HS-5 (cell line): ENCODE measurements around the gene NENF.
"Not testable (repeated sequence)": the region's sequence is repeated elsewhere in the genome, so short reads cannot be mapped to it uniquely, and the experiment has no call there.

ENCODE experiments used
- DNase-seq: peaks from one replicate; pipeline ENCODE4 v3.0.0-alpha.2; 2012; ENCODE audit warnings: low read depth

NENF gene

GRCh38 chr1:212460376-212460775 is 27.7 kb downstream of the NENF start:
- no peak for DNase-seq

GRCh38 chr1:212461916-212462660 is 29.4 kb downstream of the NENF start:
- no peak for DNase-seq

GRCh38 chr1:212463565-212464285 is 31.0 kb downstream of the NENF start:
- no peak for DNase-seq

- no peak for DNase-seq
These were observed 32.6 kb downstream of the NENF start for GRCh38 chr1:212465311-212465710.

- DNase-seq: no peak
These were observed 33.7 kb downstream of the NENF start for GRCh38 chr1:212466437-212466836.

- DNase-seq: no peak
These were observed 34.4 kb downstream of the NENF start for GRCh38 chr1:212466898-212467650.

GRCh38 chr1:212467843-212468482 is 35.2 kb downstream of the NENF start:
- no peak for DNase-seq

GRCh38 chr1:212470059-212470458 is 37.3 kb downstream of the NENF start:
- peak; percentile 84 for DNase-seq

- DNase-seq: no peak
These were observed 38.6 kb downstream of the NENF start for GRCh38 chr1:212471286-212471685.

GRCh38 chr1:212471891-212472675 is 39.4 kb downstream of the NENF start:
- no peak for DNase-seq

GRCh38 chr1:212473729-212474128 is 41.0 kb downstream of the NENF start:
- no peak for DNase-seq

- no peak for DNase-seq
These were observed 42.4 kb downstream of the NENF start for GRCh38 chr1:212475151-212475550.

- not testable (repeated sequence) for DNase-seq
These were observed 43.1 kb downstream of the NENF start for GRCh38 chr1:212475831-212476230.

GRCh38 chr1:212477014-212477679 is 44.4 kb downstream of the NENF start:
- no peak for DNase-seq

- DNase-seq: no peak
These were observed 45.2 kb downstream of the NENF start for GRCh38 chr1:212477680-212478466.

- DNase-seq: no peak
These were observed 45.8 kb downstream of the NENF start for GRCh38 chr1:212478467-212479025.

- no peak for DNase-seq
These were observed 46.5 kb downstream of the NENF start for GRCh38 chr1:212479188-212479587.

- DNase-seq: not testable (repeated sequence)
These were observed 48.2 kb downstream of the NENF start for GRCh38 chr1:212480711-212481437.

- no peak for DNase-seq
These were observed 48.7 kb downstream of the NENF start for GRCh38 chr1:212481438-212481767.
